Esophagus squamous epithelium (tissue), 4 donors: ENCODE measurements around the gene ATP5F1B.

Experiments used
- POLR2A ChIP-seq, 4 donors: fragments of 450-650 bp; IDR thresholded peaks; one replicate each; pipeline ENCODE4 v1.6.1; 2017; ENCODE audit warnings: antibody characterized with exemption in 4 of 4, mild to moderate bottlenecking in 4 of 4, moderate library complexity in 3 of 4
- TF ChIP-seq, protein P1 (sequence below), 6 experiments: fragments of 450-650 bp in 4 of 6; fragments of 200-600 bp in 2 of 6; sonication (generic) in 2 of 6; IDR thresholded peaks; one replicate each; pipeline ENCODE4 v1.5.1; 2016 to 2019; ENCODE audit warnings: antibody characterized with exemption in 6 of 6, mild to moderate bottlenecking in 4 of 6, moderate library complexity in 4 of 6

DNA sequence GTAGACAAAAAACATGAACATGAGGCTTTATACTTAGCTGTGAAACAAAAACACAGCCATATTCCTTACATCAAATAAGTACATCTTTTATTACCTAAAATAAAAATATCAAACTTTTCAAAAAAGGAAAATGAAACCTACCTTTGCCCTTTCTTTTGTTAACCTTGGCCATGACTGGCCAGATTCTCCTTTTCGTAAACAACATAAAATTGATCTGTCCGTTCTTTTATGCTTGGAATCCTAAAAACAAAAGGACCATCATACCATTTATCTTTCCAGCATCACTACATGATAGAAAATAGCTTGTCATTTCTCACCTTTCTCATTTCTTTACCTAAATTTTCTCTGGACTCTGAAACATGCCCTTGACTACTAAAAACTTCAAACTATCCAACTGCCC lies 25.8 kb upstream of the ATP5F1B start:
- TF ChIP-seq, protein P1, sequence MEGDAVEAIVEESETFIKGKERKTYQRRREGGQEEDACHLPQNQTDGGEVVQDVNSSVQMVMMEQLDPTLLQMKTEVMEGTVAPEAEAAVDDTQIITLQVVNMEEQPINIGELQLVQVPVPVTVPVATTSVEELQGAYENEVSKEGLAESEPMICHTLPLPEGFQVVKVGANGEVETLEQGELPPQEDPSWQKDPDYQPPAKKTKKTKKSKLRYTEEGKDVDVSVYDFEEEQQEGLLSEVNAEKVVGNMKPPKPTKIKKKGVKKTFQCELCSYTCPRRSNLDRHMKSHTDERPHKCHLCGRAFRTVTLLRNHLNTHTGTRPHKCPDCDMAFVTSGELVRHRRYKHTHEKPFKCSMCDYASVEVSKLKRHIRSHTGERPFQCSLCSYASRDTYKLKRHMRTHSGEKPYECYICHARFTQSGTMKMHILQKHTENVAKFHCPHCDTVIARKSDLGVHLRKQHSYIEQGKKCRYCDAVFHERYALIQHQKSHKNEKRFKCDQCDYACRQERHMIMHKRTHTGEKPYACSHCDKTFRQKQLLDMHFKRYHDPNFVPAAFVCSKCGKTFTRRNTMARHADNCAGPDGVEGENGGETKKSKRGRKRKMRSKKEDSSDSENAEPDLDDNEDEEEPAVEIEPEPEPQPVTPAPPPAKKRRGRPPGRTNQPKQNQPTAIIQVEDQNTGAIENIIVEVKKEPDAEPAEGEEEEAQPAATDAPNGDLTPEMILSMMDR (IDR thresholded peaks at IDR 0.05): no peak
- TF ChIP-seq POLR2A (IDR thresholded peaks at IDR 0.05): no peak
